ENCODE data around the gene RAB5A.
"Not testable (repeated sequence)": the region's sequence is repeated elsewhere in the genome, so short reads cannot be mapped to it uniquely, and the experiment has no call there.

RAB5A gene

DNA sequence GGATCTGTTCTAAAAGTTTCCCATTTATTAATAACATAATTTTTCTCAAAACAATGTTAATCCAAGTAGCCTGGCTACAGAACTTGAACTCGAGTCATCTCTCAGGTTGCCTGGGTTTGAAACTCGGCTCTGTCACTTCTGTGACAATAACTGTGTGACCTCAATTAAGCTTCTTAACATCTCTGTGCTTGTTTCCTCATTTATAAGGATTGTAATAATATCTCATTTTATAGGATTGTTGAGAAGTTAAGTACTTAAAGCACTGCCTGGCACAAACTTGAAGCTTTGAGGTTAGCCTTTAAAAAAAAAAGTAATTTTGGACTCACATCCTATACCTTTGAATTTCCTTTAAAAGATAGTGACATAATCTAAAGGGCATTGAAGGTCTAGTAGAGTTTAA is 3.4 kb downstream of the RAB5A start:
- no peak for DNase-seq

- DNase-seq, result no peak
These were observed 7.8 kb downstream of the RAB5A start for GRCh38 chr3:19954676-19955075.

DNA sequence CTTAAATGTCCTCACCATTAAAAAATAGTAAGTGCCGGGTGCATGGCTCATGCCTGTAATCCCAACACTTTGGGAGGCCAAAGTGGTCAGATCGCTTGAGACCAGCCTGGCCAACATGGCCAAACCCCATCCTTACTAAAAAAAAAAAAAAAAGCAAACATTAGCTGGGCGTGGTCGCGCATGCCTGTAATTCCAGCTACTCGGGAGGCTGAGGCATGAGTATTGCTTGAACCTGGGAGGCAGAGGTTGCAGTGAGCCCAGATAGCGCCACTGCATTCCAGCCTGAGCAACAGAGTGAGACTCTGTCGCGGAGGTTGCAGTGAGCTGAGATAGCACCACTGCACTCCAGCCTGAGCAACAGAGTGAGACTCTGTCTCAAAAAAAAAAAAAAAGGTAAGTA is 10.5 kb downstream of the RAB5A start:
- not testable (repeated sequence) for DNase-seq

- DNase-seq, result no peak
These were observed 12.6 kb downstream of the RAB5A start for GRCh38 chr3:19959505-19959904.

GRCh38 chr3:19960696-19961095 is 13.8 kb downstream of the RAB5A start:
- DNase-seq, result no peak

DNA sequence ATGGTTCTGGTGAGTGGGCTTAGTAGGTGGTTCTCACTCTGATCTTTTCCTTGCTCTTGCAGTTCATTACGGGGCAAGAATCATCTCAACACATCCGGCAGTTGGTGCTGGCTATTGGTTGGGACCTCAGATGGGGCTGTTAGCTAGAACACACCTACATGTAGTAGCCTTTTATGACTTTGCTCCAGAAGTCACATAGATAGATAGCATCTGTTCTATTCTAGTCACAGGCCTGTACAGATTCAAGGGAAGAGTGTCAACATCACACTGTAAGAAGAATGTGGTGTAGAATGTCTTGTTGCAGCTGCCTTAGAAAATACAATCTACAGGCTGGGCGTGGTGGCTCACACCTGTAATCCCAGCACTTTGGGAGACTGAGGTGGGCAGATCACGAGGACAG is 15.1 kb downstream of the RAB5A start:
- DNase-seq, result no peak

GRCh38 chr3:19967208-19967607 is 20.3 kb downstream of the RAB5A start:
- DNase-seq, result no peak

DNA sequence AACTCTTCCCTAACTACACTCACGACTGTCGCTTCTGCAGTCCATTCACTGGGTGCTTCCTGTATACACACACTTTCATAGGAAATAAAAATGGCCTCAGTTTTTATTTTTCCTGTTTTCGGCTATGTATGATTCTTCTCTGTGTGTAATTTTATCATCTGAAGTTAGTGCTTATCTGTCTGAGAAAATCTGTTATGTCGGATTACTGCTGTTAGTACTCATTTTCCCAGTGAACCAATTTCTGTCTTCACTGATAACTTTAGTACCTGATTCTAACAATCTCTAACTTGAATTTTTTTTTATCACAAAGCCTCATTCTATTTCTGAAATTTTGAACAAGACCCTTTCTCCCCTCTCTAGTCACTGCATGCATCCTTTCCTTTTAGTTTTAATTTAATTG is 20.9 kb downstream of the RAB5A start:
- DNase-seq, result no peak

DNA sequence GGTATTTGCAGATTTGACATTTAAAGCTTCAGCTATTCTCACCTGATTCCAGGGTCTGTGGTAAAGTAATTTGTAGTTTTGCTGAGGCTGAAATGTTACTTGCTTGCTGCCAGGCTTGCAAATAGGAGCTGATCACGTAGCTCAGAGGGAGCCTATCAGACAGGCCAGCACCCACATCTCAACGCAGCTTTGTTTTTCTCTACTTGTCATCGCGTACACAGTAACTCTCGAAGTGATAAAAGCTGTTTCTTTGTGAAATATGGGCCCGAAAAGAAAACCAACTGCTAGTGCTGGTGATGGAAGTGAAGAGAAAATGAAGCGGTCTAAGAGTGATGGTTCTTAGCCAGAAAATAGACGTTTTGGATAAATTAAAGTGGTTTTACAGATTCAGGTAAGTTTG is 23.4 kb downstream of the RAB5A start:
- no peak for DNase-seq

- DNase-seq, result no peak
These were observed 25.2 kb downstream of the RAB5A start for GRCh38 chr3:19972054-19972453.

DNA sequence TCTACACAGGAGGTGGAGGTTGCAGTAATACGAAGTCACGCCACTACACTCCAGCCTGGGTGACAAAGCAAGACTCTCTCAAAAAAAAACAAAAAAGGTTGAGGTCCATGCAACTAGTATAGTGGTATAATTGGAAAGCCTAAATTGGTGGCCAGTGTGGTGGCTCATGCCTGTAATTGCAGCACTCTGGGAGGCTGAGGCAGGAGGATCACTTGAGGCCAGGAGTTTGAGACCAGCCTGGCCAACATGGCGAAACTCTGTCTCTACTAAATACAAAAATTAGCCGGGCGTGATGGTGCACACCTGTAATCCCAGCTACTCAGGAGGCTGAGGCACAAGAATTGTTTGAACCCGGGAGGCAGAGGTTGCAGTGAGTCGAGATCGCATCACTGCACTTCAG is 42.0 kb downstream of the RAB5A start:
- not testable (repeated sequence) for DNase-seq

DNA sequence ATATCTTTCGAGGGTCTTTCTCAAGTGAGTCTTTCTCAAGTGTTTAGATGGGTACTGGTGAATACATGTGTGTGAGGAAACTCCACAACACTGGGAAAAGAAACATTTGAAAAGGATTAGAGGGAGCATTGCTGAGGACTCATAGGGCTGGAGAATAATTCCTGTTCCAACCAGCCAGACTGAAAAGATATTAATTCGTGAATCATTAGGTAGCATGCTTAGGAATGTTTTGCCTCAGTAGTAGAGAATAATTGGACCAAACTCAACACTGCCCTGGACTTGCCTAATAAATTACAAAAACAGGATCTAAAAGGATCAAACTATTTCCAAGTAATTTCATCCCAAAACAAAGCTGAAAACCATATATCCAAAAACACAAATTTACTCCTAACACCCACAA is 47.9 kb downstream of the RAB5A start:
- no peak for DNase-seq

DNA sequence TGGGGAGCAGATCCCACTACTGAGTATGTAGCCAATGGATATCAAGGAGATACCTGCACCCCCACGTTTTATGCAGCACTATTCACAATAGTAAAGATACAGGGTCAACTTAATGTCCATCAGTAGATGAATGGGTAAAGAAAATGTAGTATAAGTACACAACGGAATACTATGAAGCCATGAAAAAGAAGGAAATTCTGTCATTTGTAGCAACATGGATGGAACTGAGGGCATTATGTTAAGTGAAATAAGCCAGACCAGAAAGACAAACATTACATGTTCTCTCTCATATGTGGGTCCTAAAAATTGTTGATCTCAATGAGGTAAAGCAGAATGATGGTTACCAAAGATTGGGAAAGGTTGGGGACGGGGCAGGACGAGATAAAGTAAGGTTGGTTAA is 50.6 kb downstream of the RAB5A start:
- no peak for DNase-seq

- no peak for DNase-seq
These were observed 55.0 kb downstream of the RAB5A start for GRCh38 chr3:20001932-20002331.

GRCh38 chr3:20007960-20008359 is 61.1 kb downstream of the RAB5A start:
- DNase-seq, result no peak

DNA sequence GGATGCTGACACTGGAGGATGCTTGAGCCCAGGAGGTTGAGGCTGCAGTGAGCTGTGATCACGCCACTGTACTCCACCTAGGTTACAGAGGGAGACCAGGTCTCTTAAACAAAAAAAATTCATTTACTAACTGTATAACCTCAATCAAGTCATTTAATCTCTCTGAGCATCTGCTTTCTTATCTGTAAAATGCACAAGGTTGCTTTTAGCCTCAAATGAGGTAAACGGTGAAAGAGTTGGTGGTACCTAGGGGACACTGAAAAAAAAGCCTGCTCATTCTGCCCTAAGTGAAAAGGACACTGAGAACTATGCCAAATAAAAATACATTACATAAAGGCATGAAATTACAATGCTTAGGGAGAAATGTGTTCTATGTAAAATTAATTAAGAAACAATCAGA is 61.7 kb downstream of the RAB5A start:
- no peak for DNase-seq

DNA sequence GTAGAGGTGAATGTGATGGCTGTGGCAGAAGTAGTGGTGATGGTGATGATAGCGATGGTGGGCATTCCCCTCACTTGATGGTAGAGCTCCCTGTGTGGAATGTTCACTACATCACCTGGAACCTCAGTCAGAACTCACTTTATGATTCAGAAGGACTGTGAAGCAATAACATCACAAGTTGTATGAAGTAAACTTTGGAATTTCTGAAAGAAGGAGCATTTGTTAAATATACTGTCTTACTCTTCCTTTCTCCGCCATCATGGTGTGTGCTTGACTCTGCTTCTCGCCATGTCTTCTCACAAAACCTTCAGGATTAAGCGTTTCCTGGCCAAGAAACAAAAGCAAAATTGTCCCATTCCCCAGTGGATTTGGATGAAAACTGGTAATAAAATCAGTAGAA is 65.3 kb downstream of the RAB5A start, which contains the start of gene PP2D1:
Gene PP2D1, minus strand, starts transcription at position 101 of the 400 bp plus-strand sequence. CDS start 192 bp downstream, outside the sequence.
- no peak for DNase-seq

- DNase-seq, result no peak
These were observed 66.5 kb downstream of the RAB5A start for GRCh38 chr3:20013396-20013795.

GRCh38 chr3:20015525-20015924 is 68.6 kb downstream of the RAB5A start:
- no peak for DNase-seq

GRCh38 chr3:20016076-20016475 is 69.2 kb downstream of the RAB5A start:
- not testable (repeated sequence) for DNase-seq

- DNase-seq, result no peak
These were observed 76.2 kb downstream of the RAB5A start for GRCh38 chr3:20022954-20023622.

GRCh38 chr3:20023623-20024405 is 76.9 kb downstream of the RAB5A start:
- no peak for DNase-seq

DNA sequence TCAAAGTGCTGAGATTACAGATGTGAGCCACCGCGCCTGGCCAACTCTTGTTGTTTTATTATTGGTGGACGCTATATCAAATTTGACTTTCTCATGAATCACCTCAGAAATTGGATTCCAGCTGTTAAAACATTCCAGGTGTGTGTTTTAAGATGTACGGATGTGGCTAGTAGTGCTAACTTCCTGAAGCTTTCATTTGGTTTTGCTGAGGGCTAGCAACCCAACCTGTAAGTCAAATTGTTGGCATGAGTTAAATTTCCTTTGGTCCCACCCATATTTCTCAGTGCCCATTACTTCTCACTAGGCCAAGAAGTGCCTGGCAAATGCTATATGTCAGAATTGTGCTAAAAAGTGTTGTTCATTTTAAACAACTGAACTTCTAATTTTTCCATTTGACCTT is 80.2 kb downstream of the RAB5A start:
- DNase-seq, result no peak

DNA sequence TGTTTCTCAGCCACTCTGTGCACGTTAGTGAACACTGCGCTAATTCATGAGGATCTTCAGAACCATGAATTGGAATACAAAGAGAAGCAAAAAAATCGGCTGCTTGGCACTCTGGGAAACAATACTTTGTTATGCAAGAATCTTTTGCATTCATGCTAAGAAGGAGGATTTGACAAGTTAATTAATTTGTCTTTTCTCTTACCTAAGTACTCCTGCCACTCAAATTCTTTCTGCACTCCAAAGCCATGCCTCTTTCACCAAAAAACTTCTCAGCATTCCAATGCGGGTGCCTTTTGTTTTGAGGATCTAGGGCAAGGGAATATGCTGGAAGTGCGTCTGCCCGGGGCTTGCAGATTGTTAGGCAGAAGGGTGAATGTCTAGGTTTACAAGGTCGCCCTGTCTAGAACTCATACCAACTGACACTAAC is 82.0 kb downstream of the RAB5A start:
- no peak for DNase-seq

GRCh38 chr3:20031939-20032338 is 85.0 kb downstream of the RAB5A start:
- DNase-seq, result not testable (repeated sequence)
